GM15510 (cell line): ENCODE data around the gene OPCML.

ENCODE experiments used
- POLR2A ChIP-seq: IDR thresholded peaks from 3 replicates; pipeline ENCODE4 v1.6.1; 2011; ENCODE audit warnings: borderline replicate concordance; ENCODE audit not compliant: insufficient read length; ENCODE audit errors: extremely low read depth

Gene OPCML

GRCh38 chr11:133232665-133233064 is 299.6 kb downstream of the OPCML start:
- TF ChIP-seq POLR2A, result no peak

GRCh38 chr11:133230431-133230830 is 301.9 kb downstream of the OPCML start:
- TF ChIP-seq POLR2A, result no peak

DNA sequence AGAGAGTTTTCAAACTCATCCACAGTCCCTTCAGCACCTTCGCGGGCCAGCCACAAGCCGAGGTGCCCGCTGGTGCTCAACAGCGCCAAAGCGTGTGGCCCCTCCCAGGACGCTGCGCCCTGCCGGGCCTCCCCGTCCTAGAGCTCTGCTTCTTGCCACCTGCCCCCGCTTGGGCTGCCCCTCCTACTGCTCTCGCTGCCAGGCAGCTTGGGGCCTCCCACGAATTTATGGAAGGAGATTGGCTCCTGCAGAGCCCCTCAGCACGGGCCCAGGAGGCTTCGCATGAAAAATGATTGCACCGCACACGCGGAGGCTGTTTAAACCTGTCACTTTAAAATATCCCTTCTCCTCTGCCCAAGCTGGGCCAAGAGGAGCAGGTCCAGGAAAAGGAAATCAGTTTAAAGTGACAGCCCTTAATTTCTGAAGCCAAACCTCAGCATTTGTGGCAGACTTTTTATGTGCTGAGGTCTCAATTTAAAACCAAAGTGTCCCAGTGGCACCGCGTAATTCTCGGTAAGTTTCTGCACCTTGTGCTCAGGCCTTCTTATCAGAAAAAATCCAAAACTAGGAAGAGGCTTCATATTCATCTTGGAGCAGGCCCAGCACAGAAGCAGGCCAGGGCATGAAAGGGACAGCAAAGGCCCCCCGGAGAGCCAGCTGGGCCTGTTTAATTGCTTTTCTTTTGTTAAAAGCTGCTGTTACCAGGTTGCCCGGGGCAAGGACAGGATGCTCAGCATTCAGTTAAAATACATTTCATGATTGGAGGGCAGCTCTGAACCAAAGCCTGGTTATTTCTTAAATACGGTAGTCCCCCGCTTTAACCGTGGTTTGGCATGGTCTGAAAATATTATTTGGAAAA is 303.6 kb downstream of the OPCML start:
- no peak for TF ChIP-seq POLR2A

DNA sequence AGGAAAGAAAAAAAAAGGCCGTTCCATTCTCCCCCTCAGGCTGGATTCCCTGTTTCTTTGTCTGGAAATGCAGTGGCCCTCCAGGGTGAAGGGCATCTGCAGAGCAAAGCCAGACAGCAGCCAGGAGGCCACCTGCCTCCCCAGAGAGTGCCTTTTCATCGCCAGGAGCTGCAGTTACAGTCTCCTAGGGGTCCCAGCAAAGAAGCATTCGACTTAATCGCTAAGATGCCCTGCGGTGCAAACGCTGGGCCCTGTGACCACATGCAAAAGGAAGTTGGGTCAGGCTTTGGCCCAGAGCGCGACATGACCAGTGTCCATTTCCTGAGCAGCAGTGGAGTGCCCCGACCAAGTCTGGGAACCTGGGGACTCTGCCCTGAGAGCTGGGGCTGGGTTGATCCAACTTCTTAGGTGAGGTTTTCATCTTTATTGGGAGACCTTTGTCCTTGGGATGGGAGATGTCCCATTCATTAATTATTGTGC is 304.6 kb downstream of the OPCML start:
- no peak for TF ChIP-seq POLR2A

DNA sequence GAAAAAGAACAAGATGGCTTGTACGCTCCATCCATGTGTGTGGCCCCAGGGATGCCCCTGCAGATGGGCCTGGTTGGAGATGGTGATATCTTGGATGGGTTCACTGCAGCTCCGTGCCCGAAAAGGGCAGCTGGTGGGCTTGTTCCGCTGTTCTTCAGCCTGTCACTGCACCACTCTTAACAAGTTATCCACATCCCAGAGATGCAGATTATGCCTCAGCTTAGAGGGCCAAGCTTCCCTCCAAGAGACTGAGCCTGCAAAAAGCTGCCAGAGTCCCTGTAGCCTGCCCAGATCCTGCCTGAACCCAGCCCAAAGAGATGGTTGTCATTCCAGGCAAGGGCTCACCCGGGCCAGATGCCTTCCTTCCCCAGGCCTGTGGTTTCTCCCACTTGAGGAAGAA is 308.0 kb downstream of the OPCML start:
- TF ChIP-seq POLR2A, result no peak

GRCh38 chr11:133222425-133223330 is 309.6 kb downstream of the OPCML start:
- no peak for TF ChIP-seq POLR2A

- TF ChIP-seq POLR2A, result no peak
Measured at GRCh38 chr11:133219543-133219942, 312.8 kb downstream of the OPCML start.

DNA sequence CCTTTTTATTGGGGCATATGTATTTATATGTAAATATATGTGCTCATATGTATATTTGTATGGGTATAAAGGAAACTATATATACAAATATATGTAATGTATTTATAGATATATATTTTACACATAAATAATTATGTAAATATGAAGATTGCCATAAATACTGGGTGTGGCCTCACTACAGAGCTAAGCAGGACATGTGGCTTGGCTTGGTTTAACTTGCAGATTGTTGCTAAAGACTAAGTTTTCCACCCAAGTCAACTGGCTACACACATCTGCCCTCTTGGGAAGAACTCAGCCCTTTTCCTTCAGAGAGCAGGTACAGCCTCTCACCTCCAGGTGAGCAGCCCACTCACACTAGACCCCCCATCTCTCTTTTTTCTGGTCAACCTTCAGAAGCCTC is 315.5 kb downstream of the OPCML start:
- TF ChIP-seq POLR2A, result no peak

DNA sequence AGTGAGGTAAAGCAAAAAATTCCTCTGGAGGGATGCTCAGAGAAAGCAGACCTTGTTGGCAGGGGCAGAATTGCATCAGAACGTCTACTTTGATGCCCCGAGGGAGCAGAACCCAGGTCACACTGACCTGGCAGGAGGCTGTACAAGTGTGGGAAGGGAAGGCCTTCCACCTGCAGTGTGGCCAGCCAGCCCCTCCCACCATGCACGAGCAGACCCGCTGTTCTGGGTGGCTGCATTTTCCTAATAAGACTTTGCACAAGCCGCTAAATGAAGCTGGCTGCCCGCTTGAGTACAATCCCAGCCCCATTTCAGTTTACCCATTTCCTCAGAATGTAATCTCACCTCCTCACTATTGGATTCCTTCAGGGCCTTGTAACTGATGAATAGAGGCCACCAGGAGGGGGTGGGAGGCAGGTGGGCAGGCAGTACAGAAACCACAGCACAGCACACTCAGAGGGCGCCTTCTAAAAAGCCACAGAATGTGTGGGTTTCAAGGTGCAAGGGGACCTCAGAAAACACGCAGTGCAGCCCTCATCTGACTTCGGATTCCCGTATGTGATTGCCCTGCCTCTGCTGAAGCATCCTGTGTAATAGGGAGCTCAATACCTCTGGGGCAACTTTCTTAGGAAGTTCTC is 316.6 kb downstream of the OPCML start:
- no peak for TF ChIP-seq POLR2A

DNA sequence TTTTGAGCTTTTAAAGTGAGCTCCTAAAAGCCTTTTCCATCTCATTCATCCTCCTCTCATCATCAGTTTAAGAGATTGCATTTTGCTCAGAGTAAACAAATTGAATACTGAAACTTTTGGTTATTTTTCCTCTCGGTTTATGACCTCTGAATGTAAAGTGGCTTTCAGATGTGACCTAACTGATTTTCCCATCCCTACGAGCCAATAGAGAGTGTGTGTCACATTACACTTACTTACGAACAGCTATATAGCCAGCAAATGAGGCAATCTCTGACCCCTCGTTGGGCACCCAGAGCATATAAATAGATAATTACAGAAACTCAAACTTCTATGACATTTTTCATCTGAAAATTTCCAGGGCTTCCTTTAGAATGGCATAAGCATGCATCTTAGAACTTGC is 317.7 kb downstream of the OPCML start:
- no peak for TF ChIP-seq POLR2A

DNA sequence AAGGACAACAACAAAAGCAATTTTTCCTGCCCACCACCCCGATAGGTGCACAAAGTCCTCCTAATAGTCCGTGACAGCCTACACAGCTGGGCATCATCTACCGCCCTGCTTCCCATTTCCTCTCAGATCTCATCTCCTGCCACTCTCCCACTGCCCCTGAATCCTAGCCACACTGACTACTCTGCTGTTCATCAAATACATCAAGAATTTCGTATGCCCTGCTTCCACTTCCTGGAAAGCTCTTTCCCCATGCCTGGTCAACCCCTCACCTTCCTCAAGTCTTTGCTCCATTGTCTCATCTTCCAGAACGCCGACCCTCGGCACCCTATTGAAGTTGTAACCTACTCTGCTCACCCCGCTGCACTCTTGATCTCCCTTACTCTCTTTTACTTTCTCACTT is 320.1 kb downstream of the OPCML start:
- TF ChIP-seq POLR2A, result no peak

- no peak for TF ChIP-seq POLR2A
Measured at GRCh38 chr11:133207995-133208394, 324.3 kb downstream of the OPCML start.

DNA sequence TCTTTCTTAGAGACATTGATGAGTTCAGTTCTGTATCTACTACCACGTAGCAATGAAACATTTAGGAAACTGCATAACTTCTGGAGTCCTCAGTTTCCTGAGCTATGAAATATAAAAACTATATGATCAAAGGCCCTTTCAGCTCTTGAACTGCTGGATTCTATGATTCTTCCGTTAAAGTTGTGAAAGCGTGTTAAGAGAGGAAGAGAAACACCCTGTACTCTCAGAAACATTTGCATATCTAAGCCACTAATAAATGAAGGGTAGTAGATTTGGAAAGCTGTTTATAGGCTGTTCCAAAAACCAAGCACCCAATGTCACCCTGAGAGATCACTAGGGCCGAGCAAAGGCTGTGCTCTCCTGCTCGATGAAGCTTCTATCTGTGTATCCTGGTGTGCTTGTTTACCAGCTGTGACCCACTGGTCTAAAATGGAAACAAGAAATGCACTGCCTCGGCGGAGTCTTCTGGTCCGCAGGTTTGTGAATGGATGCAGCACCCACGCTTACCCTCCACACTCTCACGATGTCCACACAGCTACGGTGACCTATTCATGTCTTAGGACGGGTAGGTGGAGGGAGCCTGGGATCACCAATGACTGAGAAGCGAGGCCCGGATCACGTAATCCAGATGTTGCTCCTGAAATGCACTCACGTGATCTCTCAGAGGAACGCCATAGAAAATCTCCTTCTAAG is 325.8 kb downstream of the OPCML start:
- no peak for TF ChIP-seq POLR2A

- no peak for TF ChIP-seq POLR2A
Measured at GRCh38 chr11:133204158-133204557, 328.1 kb downstream of the OPCML start.
